GM08714 (cell line): ENCODE data around the gene MAP4K5.
A peak's percentile ranks its signal among the peaks of the same experiment; 100 is the strongest.

Experiments
- H3K4me3 ChIP-seq: fragments of 200-500 bp; sonication (Bioruptor generic); 2 replicates; pipeline ENCODE4 v1.5.1; 2014; ENCODE audit warnings: mild to moderate bottlenecking, low read length, inconsistent platforms
- ZNF274 ChIP-seq: IDR thresholded peaks from 2 replicates; pipeline ENCODE4 v1.6.1; 2012; ENCODE audit warnings: mild to moderate bottlenecking, low read depth, low read length

The MAP4K5 gene

DNA sequence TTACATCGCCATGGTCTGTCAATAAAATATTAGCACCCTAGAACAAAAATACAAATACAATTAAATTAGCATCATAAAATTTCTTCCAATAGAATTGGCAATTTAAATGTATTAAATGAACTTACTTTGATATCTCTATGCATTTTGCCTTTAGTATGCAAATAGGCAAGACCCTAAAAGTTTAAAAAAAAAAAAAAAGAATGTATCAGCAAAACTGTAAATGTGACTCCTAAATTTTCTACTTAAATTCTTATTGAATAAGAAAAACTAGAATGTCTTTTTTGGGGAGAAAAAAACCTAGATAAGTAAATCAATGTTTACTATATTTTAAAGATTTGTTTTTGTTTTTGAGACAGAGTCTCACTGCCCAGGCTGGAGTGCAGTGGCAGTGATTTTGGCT is 56.2 kb downstream of the MAP4K5 start:
- no peak overlapping the region for H3K4me3 ChIP-seq
- TF ChIP-seq ZNF274, result no peak

DNA sequence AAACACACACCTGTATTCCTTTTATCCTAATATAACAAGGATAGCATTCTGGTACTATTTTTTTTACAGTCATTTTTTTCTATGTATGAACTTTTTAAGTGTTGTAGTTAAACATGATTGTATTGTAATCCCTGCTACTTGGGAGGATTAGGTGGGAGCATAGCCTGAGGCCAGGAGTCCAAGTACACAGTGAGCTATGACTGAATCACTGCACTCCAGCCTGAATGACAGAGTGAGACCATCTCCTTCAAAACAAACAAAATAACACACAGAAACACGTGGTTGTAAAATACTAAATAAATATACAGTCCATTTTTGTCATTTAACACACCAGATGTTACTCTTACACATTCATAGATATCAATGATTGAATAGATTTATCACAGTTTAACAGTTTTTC is 56.9 kb downstream of the MAP4K5 start:
- no peak for TF ChIP-seq ZNF274
- H3K4me3 ChIP-seq, result no peak overlapping the region

GRCh38 chr14:50471838-50472465 is 60.4 kb downstream of the MAP4K5 start:
- 0 out of 2 replicates have a peak, but pooled peaks have one; percentile 28 for TF ChIP-seq ZNF274
- no peak overlapping the region for H3K4me3 ChIP-seq

- no peak overlapping the region for H3K4me3 ChIP-seq
- TF ChIP-seq ZNF274, result no peak
Measured at GRCh38 chr14:50469982-50470381, 62.4 kb downstream of the MAP4K5 start.

DNA sequence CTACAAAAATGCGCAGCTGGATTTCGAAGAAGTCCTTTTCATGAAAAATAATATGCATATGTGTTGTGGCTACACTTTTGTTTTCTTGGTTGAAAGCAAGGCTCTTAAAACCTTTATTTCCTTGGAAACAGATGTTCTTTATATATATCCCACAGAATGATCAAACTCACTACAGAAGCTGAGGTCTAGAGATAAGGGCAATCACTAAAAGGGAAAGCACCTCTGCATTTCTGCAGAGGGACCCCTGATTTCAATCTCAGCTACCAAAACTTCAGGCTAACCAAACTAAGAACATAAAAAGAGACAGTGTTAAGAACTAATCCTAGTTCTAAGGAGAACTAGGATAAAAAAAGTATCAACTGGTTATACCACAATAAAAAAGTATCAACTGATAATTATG is 70.3 kb downstream of the MAP4K5 start:
- no peak overlapping the region for H3K4me3 ChIP-seq
- TF ChIP-seq ZNF274, result no peak

GRCh38 chr14:50453869-50454268 is 78.5 kb downstream of the MAP4K5 start:
- TF ChIP-seq ZNF274, result no peak

DNA sequence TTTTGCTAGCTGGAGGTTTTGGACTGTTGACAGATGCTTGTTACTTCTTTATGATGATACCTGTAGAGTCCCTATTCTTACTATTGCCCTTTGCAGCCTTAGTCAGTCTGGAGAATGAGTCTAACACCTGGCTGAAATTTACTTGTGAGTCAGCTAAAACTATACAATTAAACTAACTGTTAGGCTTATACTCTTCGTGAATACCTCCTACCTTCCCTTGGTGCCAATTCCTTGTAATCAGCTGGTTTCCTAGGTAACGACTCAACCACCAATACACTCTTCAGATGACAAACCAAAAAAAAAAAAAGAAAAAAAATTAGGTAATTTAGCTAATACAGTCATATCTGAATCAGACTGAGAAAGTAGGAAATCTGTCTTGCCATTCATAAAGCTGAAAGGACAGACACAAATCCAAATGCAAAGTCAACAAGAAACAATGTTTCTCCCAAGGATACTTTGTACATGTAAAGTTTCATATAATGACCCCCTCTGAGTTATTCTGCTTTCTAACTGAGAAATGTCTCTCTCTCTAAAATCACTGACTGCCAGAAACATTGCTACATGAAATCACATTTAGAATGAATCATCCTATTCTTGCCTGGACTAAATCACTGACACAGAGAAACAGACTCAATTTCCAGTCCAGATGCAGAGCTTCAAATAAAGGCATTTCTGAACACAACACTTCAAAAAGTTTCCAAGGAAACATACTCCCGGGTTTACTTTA is 79.2 kb downstream of the MAP4K5 start:
- no peak overlapping the region for H3K4me3 ChIP-seq

More at GRCh38 chr14:50453869-50454268, 78.5 kb downstream of the MAP4K5 start:
- no peak overlapping the region for H3K4me3 ChIP-seq

GRCh38 chr14:50452296-50452695 is 80.1 kb downstream of the MAP4K5 start:
- no peak overlapping the region for H3K4me3 ChIP-seq
- no peak for TF ChIP-seq ZNF274

More for the DNA sequence above, 79.2 kb downstream of the MAP4K5 start:
- no peak for TF ChIP-seq ZNF274

DNA sequence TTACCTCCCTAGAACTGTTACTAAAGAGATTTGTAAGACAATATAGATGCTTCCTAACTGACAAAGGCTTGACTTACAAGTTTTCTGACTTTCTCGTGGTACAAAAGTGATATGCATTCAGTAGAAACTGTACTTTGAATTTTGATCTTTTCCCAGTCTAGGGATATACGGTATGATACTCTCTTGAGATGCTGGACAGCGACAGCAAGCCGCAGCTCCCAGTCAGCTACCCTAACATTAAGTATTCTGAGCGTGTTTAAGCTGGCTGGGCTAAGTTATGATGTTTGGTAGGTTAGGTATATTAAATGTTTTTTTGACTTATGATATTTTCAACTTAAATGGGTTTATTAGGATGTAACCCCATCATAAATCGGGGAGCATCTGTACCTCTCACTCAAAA is 80.5 kb downstream of the MAP4K5 start:
- no peak overlapping the region for H3K4me3 ChIP-seq
- TF ChIP-seq ZNF274, result no peak

DNA sequence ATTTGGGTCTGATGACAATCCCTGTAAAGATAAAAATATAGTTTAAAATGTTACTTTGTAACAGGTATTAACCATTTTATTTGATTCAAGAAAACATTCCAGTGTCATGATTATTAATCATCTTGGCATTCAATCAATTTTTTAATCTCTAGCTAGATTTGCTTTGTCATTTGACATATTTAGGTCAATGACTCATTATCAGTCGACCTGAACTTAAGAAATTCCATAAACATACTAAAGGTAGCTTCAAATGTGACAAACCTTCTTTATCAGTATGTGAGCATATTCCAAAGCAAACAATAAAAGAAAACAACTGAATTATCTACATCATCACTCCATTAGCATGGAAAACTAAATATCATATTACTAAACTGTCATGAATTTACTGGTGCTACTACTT is 84.9 kb downstream of the MAP4K5 start:
- no peak overlapping the region for H3K4me3 ChIP-seq
- no peak for TF ChIP-seq ZNF274

DNA sequence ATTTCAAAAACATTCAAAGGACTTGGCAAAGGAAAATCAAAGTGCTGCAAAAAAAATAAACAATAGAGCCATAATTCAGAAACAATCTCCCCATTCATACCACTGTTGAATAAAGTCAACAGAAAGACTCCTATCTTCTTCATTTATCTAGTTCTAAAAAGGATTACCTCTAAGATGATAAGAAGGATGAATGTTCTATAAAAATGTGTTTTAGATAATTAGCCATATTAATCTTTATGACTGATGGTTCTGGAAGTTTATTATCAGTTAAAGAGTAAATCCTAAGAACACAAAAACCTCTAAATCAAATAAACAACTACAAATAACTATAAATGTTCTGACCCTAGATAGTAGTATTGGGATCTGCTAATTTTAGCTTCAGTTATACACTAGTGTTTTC is 97.8 kb downstream of the MAP4K5 start:
- no peak overlapping the region for H3K4me3 ChIP-seq
- TF ChIP-seq ZNF274, result no peak

- no peak for TF ChIP-seq ZNF274
- no peak overlapping the region for H3K4me3 ChIP-seq
Measured at GRCh38 chr14:50432131-50432530, 100.2 kb downstream of the MAP4K5 start.

GRCh38 chr14:50425816-50426215 is 106.6 kb downstream of the MAP4K5 start:
- H3K4me3 ChIP-seq, result no peak overlapping the region
- TF ChIP-seq ZNF274, result no peak

- no peak overlapping the region for H3K4me3 ChIP-seq
- no peak for TF ChIP-seq ZNF274
Measured at GRCh38 chr14:50425105-50425504, 107.3 kb downstream of the MAP4K5 start.

DNA sequence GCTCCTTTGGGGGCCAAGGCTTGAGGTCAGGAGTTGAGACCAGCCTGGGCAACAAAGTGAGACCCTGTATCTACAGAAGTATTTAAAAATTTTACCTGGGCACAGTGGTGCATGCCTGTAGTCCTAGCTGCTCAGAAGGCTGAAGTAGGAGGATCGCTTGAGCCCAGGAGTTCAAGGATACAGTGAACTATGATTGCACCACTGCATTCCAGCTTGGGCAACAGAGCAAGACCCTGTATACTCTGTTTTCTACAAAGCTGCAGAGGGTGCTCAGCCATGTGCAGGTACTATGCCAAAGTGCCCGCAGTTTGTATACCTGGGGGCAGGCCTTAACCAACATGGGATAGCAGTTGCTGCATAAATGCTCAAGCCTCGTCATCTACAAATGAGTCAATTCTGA is 108.8 kb downstream of the MAP4K5 start:
- no peak for TF ChIP-seq ZNF274
- no peak overlapping the region for H3K4me3 ChIP-seq
